Left lung (tissue), 10 donors: ENCODE results near the gene STYXL1. TPM values are rescaled to one million over a fixed set of nuclear protein-coding genes. Genes with fewer than 3 reads are reported as not detected.

Experiments
- ATAC-seq: fragments of 200-7000 bp; cut with Tn5 transposase; one replicate; pipeline ENCODE4 v1.9.1; 2020; ENCODE audit warnings: moderate library complexity
- DNase-seq, 4 donors: peaks; one replicate each; pipeline ENCODE4 v3.0.0-alpha.2; 2013 to 2020
- H3K27ac ChIP-seq, 2 donors: fragments of 200-600 bp; sonication (generic) in 1 of 2; one replicate each; pipeline versions ENCODE4 v1.5.0 to v1.8.0; 2020 to 2021
- H3K27me3 ChIP-seq, 2 donors: fragments of 200-600 bp; sonication (generic) in 1 of 2; one replicate each; pipeline versions ENCODE4 v1.5.0 to v1.8.0; 2020 to 2021
- H3K36me3 ChIP-seq, 2 donors: fragments of 200-600 bp; sonication (generic) in 1 of 2; one replicate each; pipeline versions ENCODE4 v1.5.0 to v1.8.0; 2020 to 2021
- H3K4me1 ChIP-seq, 2 donors: fragments of 200-600 bp; one replicate each; pipeline ENCODE4 v1.8.0; 2021
- H3K4me3 ChIP-seq, 2 donors: fragments of 200-600 bp; sonication (generic) in 1 of 2; one replicate each; pipeline versions ENCODE4 v1.5.0 to v1.8.0; 2020 to 2021; ENCODE audit warnings: mild to moderate bottlenecking in 1 of 2
- H3K9me3 ChIP-seq, 2 donors: fragments of 200-600 bp; sonication (generic) in 1 of 2; one replicate each; pipeline versions ENCODE4 v1.5.0 to v1.8.0; 2020 to 2021
- intact Hi-C, 2 donors: fragments of 100-400 bp; cut with DNase I; formaldehyde crosslinking; loops; one replicate each; pipeline versions ENCODE4 v1.11.2 to v1.14.2; 2022
- polyA plus RNA-seq, 6 donors: library from polyadenylated mRNA; unstranded; fragments of 120-200 nt; gene quantifications; one replicate each; pipeline ENCODE4 v1.2.1, GENCODE V29; 2013; ENCODE audit not compliant: insufficient read length in 6 of 6
- total RNA-seq, 2 donors: library from RNA; stranded (reverse); fragmentation: NEBNext Ultra II Directional; extraction: Animal tissue kit (Norgen Biotek cat#: 25700); gene quantifications; one replicate each; pipeline ENCODE4 v1.2.1, GENCODE V29; 2021
- TF ChIP-seq, protein P1 (sequence below), 2 donors: fragments of 200-600 bp; sonication (generic) in 1 of 2; IDR thresholded peaks; one replicate each; pipeline versions ENCODE4 v1.5.0 to v1.8.0; 2021; ENCODE audit warnings: antibody characterized with exemption in 2 of 2
- donor health status: DM: no; HTN: yes; CAD: no.
- donor health status: DM: no; HTN: no; CAD: no.

The STYXL1 gene
- total and polyA plus RNA-seq, 8 donors, result 32.4 to 49.5 (median 37.7) TPM

DNA sequence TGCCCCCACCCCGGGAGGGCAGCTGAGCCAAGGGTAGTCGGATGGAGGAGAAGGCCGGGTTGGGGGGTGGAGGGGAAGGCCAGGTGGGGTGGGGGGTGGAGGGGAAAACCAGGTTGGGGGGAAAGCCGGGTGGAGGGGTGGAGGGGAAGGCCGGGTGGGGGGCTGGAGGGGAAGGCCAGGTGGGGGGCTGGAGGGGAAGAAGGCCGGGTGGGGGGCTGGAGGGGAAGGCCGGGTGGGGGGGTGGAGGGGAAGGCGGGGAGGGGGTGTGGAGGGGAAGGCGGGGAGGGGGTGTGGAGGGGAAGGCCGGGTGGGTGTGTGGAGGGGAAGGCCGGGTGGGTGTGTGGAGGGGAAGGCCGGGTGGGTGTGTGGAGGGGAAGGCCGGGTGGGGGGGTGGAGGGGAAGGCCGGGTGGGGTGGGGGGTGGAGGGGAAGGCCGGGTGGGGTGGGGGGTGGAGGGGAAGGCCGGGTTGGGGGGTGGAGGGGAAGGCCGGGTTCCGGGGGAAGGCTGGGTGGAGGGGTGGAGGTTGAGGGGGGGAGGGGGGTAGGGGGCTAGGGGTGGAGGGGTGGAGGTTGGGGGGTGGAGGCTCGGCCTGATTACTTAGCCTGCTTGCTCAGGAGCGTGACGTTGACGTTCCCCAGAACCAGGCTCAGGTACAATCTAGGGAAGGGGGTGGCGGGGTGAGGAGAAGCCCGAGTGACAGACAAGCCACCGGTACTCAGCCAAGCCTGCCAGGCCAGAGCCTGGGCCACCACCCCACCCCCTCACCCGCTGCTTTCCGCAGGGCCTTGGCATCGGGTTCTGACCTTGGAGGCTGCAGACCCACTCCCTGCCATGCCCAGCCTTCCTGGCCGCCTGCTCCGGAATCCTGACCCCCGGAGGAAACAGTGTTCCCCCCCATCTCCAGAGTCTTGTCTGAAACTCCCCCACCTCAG is 59.0 kb downstream of the STYXL1 start:
- TF ChIP-seq, protein P1, sequence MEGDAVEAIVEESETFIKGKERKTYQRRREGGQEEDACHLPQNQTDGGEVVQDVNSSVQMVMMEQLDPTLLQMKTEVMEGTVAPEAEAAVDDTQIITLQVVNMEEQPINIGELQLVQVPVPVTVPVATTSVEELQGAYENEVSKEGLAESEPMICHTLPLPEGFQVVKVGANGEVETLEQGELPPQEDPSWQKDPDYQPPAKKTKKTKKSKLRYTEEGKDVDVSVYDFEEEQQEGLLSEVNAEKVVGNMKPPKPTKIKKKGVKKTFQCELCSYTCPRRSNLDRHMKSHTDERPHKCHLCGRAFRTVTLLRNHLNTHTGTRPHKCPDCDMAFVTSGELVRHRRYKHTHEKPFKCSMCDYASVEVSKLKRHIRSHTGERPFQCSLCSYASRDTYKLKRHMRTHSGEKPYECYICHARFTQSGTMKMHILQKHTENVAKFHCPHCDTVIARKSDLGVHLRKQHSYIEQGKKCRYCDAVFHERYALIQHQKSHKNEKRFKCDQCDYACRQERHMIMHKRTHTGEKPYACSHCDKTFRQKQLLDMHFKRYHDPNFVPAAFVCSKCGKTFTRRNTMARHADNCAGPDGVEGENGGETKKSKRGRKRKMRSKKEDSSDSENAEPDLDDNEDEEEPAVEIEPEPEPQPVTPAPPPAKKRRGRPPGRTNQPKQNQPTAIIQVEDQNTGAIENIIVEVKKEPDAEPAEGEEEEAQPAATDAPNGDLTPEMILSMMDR (IDR thresholded peaks at IDR 0.05), result no peak
- H3K9me3 ChIP-seq, result no peaks in the 10 kb centered on the region
- no peak overlapping the region for H3K4me3 ChIP-seq
- H3K4me1 ChIP-seq, result peaks cover 6 to 23% of the 10 kb centered on the region in 2 donors
- intact Hi-C loops, result no loop called here
- no peak overlapping the region for H3K27ac ChIP-seq
- DNase-seq (peak in 2 of 4 donors; percentile 43 to 74), ATAC-seq (no peak)
- H3K27me3 ChIP-seq, result no peaks in the 10 kb centered on the region
- H3K36me3 ChIP-seq, result peaks cover 0 to 54% of the 10 kb centered on the region in 2 donors

DNA sequence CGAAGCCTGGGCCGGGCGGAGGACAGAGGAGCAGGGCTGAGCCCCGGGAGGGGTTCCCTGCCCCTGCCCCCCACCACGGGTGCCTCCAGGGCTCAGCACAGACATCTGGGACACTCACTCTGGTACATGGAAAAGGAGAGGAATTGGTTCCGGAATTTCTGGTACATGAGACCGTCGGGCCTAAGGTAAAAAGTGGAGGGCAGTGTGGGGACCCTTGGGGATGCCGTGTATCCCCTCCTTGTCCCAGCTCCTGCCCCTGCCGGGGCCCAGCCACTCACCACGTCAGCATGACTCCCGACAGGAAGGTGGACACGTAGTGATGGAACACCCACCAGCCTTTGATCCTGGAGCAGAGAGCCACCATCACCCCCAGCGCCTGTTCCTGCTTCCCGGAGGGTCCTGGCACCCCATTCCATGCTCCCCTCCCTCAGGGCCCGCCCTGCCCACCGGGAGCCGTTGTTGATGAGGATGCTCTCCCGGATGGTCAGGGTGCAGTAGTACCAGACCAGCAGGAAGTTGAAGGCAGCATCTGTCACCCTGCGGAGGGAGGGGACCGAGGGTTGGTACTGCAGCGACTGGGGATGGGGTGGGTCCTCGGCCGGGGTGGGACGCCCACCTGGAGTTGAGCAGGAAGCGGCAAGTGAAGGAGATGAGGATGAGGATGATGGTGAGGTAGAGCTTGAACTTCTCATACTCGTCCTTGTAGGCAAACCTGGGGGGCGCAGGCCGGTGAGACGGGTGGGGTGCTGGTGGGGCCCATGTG is 59.8 kb downstream of the STYXL1 start:
- H3K9me3 ChIP-seq, result no peaks in the 10 kb centered on the region
- intact Hi-C loops, result no loop called here
- TF ChIP-seq, protein P1 (IDR thresholded peaks at IDR 0.05), result no peak
- no peak overlapping the region for H3K4me3 ChIP-seq
- no peaks in the 10 kb centered on the region for H3K27me3 ChIP-seq
- ATAC-seq, result no peak
- H3K36me3 ChIP-seq, result peaks cover 0 to 63% of the 10 kb centered on the region in 2 donors
- H3K27ac ChIP-seq, result no peak overlapping the region
- DNase-seq, result peak in 1 of 4 donors; percentile 67
- peaks cover 0 to 15% of the 10 kb centered on the region in 2 donors for H3K4me1 ChIP-seq

DNA sequence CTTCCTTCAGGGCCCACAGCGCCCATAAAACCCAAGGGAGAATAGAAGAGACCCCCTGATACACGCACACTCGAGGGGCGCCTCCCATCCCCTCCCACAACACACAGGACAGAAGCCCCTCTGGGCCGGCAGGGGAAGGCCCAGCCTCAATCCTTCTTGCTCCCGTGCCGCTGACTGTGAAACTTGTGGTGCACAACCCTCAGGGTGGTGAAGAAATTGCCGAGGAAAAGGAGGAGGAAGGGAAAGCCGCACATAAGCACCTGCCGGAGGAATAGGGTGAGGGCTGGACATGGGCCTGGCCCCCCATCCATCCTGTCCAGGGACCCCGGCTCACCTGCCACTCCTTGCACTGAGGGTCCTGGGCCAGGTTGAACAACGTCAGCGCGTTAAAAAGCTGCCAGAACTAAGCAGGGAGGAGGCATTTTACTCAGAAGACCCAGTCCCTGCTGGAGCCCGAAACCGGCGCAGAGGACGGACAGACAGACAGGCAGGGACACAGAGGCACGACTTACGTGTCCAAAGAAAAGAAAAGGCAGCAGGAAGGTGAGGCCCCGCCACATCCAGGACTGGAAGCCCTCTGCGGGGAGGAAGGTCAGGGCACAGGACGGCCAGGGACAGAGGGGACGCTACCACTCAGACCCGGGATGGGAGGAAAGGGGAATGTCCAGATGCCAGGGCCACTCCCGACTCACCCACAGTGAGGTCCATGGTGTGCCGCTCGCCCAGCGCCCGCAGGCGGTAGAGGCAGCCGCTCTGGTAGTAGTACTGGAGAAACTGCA is 60.6 kb downstream of the STYXL1 start:
- Histone ChIP-seq H3K27ac (no peak overlapping the region), H3K4me3 (no peak overlapping the region), H3K4me1 (peaks cover 0 to 14% of the 10 kb centered on the region in 2 donors), H3K27me3 (no peaks in the 10 kb centered on the region), H3K9me3 (no peaks in the 10 kb centered on the region), H3K36me3 (peaks cover 0 to 68% of the 10 kb centered on the region in 2 donors)
- DNase-seq (peak in 1 of 4 donors; percentile 79), ATAC-seq (no peak)
- TF ChIP-seq, protein P1 (IDR thresholded peaks at IDR 0.05), result no peak
- intact Hi-C loops, result no loop called here

DNA sequence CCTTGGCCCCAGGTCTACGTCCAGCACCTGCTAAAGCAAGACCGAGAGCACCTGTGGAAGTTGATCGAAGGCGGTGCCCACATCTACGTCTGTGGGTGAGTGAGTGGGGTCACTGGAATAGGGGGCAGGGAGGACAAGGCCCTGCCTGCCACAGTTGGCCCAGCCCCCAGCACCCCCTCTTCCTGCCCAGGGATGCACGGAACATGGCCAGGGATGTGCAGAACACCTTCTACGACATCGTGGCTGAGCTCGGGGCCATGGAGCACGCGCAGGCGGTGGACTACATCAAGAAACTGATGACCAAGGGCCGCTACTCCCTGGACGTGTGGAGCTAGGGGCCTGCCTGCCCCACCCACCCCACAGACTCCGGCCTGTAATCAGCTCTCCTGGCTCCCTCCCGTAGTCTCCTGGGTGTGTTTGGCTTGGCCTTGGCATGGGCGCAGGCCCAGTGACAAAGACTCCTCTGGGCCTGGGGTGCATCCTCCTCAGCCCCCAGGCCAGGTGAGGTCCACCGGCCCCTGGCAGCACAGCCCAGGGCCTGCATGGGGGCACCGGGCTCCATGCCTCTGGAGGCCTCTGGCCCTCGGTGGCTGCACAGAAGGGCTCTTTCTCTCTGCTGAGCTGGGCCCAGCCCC is 61.5 kb downstream of the STYXL1 start:
- TF ChIP-seq, protein P1 (IDR thresholded peaks at IDR 0.05), result no peak
- no peak overlapping the region for H3K27ac ChIP-seq

More for the DNA sequence above, 61.5 kb downstream of the STYXL1 start:
- intact Hi-C loops, result no loop called here
- DNase-seq (peak in 1 of 4 donors; percentile 56), ATAC-seq (no peak)
- Histone ChIP-seq H3K4me1 (peaks cover 0 to 14% of the 10 kb centered on the region in 2 donors), H3K4me3 (no peak overlapping the region), H3K9me3 (no peaks in the 10 kb centered on the region), H3K36me3 (peaks cover 0 to 70% of the 10 kb centered on the region in 2 donors), H3K27me3 (no peaks in the 10 kb centered on the region)
